ENCODE measurements around the gene KCNH2. TPM values are rescaled to one million over a fixed set of nuclear protein-coding genes. Genes with fewer than 3 reads are reported as not detected.

Gene KCNH2
- total RNA-seq, 1 experiment from 2014 or later, result 0.09 TPM

DNA sequence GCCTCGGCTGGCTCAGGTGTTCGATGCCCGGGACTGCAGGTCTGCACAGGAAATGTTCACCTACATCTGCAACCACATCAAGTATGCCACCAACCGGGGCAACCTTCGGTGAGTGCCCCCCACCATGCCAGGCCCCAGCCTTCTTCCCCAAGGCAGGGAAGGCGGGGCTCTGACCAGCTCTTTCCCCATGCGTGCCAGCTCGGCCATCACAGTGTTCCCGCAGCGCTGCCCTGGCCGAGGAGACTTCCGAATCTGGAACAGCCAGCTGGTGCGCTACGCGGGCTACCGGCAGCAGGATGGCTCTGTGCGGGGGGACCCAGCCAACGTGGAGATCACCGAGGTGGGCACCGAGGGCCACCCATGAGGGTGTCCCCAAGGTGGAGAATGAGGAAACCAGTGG is 20.2 kb upstream of the KCNH2 start:
- DNase-seq (ENCODE audit: unreplicated experiment), result no peak
- Mint-ChIP-seq H3K9me3 (ENCODE audit: unreplicated experiment) (no peaks in the 10 kb centered on the region), H3K27ac (ENCODE audit: low read depth, unreplicated experiment) (no peak overlapping the region), H3K36me3 (ENCODE audit: insufficient read depth, unreplicated experiment) (peaks cover 6% of the 10 kb centered on the region), H3K27me3 (ENCODE audit: insufficient read depth, unreplicated experiment) (no peaks in the 10 kb centered on the region), H3K4me1 (ENCODE audit: insufficient read depth, unreplicated experiment) (no peaks in the 10 kb centered on the region), H3K4me3 (ENCODE audit: unreplicated experiment) (no peak overlapping the region)
- intact Hi-C loops (cut with micrococcal nuclease), result no loop called here
- CTCF ChIA-PET, result interaction anchor here (0.6 kb wide), 1 partner anchor 31 kb away, joined by 4 read pairs; no protein-coding TSS in a partner anchor
- POLR2A ChIA-PET, result no interaction called here
- BruUV-seq (replicated peaks), result no TSS peak
- TF ChIP-seq, protein P1, sequence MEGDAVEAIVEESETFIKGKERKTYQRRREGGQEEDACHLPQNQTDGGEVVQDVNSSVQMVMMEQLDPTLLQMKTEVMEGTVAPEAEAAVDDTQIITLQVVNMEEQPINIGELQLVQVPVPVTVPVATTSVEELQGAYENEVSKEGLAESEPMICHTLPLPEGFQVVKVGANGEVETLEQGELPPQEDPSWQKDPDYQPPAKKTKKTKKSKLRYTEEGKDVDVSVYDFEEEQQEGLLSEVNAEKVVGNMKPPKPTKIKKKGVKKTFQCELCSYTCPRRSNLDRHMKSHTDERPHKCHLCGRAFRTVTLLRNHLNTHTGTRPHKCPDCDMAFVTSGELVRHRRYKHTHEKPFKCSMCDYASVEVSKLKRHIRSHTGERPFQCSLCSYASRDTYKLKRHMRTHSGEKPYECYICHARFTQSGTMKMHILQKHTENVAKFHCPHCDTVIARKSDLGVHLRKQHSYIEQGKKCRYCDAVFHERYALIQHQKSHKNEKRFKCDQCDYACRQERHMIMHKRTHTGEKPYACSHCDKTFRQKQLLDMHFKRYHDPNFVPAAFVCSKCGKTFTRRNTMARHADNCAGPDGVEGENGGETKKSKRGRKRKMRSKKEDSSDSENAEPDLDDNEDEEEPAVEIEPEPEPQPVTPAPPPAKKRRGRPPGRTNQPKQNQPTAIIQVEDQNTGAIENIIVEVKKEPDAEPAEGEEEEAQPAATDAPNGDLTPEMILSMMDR (IDR thresholded peaks at IDR 0.05; ENCODE audit: unreplicated experiment), result no peak

DNA sequence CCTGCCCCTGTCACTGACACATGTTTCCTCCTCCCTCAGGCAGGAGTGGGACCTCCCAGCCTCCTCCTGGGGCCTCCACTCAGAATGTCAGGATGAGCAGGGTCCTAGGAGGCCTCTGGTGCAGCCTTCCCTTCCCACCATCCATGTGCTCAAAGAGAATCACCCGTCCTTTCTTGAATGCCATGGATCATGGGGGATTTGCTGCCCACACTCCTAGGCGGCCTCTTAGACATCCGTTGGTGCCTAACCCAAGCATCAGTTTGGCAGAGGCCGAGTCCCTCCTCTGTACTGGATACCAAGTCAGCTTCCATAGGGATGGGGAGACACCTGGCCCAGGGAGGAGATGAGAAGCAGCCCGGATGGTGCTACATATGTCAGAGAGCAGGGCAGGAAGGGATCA is 19.7 kb upstream of the KCNH2 start:
- H3K27ac Mint-ChIP-seq (ENCODE audit: low read depth, unreplicated experiment), result no peak overlapping the region
- H3K36me3 Mint-ChIP-seq (ENCODE audit: insufficient read depth, unreplicated experiment), result peaks cover 6% of the 10 kb centered on the region
- CTCF ChIA-PET, result interaction anchor here (0.6 to 0.7 kb wide), 3 partner anchors 16 to 139 kb away, joined by 3 to 4 read pairs (median 3); no protein-coding TSS in a partner anchor
- no peak overlapping the region for H3K4me3 Mint-ChIP-seq (ENCODE audit: unreplicated experiment)
- H3K9me3 Mint-ChIP-seq (ENCODE audit: unreplicated experiment), result no peaks in the 10 kb centered on the region
- H3K4me1 Mint-ChIP-seq (ENCODE audit: insufficient read depth, unreplicated experiment), result no peaks in the 10 kb centered on the region
- BruUV-seq (replicated peaks), result no TSS peak
- no peak for DNase-seq (ENCODE audit: unreplicated experiment)
- intact Hi-C loops (cut with micrococcal nuclease), result no loop called here
- TF ChIP-seq, protein P1 (IDR thresholded peaks at IDR 0.05; ENCODE audit: unreplicated experiment), result no peak
- no peaks in the 10 kb centered on the region for H3K27me3 Mint-ChIP-seq (ENCODE audit: insufficient read depth, unreplicated experiment)
- POLR2A ChIA-PET, result no interaction called here

DNA sequence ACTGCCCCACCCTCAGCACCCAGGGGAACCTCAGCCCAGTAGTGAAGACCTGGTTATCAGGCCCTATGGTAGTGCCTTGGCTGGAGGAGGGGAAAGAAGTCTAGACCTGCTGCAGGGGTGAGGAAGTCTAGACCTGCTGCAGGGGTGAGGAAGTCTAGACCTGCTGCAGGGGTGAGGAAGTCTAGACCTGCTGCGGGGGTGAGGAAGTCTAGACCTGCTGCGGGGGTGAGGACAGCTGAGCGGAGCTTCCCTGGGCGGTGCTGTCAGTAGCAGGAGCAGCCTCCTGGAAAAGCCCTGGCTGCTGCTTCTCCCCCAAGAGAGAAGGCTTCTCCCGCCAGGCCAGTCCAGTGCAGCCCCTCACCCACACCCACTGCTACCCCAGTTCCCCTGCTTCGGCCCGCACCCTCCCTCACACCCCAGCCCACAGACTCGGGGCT is 19.0 kb upstream of the KCNH2 start:
- BruUV-seq (replicated peaks), result no TSS peak
- H3K36me3 Mint-ChIP-seq (ENCODE audit: insufficient read depth, unreplicated experiment), result peaks cover 6% of the 10 kb centered on the region
- POLR2A ChIA-PET, result no interaction called here
- DNase-seq (ENCODE audit: unreplicated experiment), result no peak
- H3K9me3 Mint-ChIP-seq (ENCODE audit: unreplicated experiment), result no peaks in the 10 kb centered on the region
- TF ChIP-seq, protein P1 (IDR thresholded peaks at IDR 0.05; ENCODE audit: unreplicated experiment), result no peak
- H3K4me1 Mint-ChIP-seq (ENCODE audit: insufficient read depth, unreplicated experiment), result no peaks in the 10 kb centered on the region
- H3K27ac Mint-ChIP-seq (ENCODE audit: low read depth, unreplicated experiment), result no peak overlapping the region
- no peaks in the 10 kb centered on the region for H3K27me3 Mint-ChIP-seq (ENCODE audit: insufficient read depth, unreplicated experiment)
- no peak overlapping the region for H3K4me3 Mint-ChIP-seq (ENCODE audit: unreplicated experiment)
- CTCF ChIA-PET, result interaction anchor here (0.7 to 1.3 kb wide), 2 partner anchors 18 to 99 kb away, joined by 3 to 4 read pairs; no protein-coding TSS in a partner anchor
- intact Hi-C loops (cut with micrococcal nuclease), result no loop called here

DNA sequence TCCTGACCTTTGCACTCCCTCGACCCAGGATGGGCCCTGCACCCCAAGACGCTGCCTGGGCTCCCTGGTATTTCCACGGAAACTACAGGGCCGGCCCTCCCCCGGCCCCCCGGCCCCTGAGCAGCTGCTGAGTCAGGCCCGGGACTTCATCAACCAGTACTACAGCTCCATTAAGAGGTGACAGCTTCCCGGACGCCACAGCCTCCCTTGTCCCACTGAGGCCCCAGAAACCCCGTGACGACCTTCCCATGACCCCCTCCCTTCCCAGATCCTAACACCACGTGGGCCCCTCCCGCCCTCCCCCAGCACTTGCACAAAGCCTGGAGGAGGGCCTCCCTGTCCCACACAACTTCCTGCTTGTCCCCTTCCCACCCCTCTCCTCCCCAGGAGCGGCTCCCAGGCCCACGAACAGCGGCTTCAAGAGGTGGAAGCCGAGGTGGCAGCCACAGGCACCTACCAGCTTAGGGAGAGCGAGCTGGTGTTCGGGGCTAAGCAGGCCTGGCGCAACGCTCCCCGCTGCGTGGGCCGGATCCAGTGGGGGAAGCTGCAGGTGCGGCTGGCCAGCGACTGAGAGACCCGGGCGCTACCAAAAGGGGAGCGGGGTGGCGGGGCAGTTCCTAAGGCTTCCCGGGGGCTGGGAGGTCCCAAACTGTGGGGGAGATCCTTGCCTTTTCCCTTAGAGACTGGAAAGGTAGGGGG is 18.4 kb upstream of the KCNH2 start:
- H3K4me1 Mint-ChIP-seq (ENCODE audit: insufficient read depth, unreplicated experiment), result no peaks in the 10 kb centered on the region
- peaks cover under 1% of the 10 kb centered on the region for H3K9me3 Mint-ChIP-seq (ENCODE audit: unreplicated experiment)
- TF ChIP-seq, protein P1 (IDR thresholded peaks at IDR 0.05; ENCODE audit: unreplicated experiment), result no peak
- H3K27ac Mint-ChIP-seq (ENCODE audit: low read depth, unreplicated experiment), result no peak overlapping the region
- intact Hi-C loops (cut with micrococcal nuclease), result no loop called here
- H3K27me3 Mint-ChIP-seq (ENCODE audit: insufficient read depth, unreplicated experiment), result no peaks in the 10 kb centered on the region
- DNase-seq (ENCODE audit: unreplicated experiment), result no peak
- CTCF ChIA-PET, result interaction anchor here (1.3 kb wide), 1 partner anchor 99 kb away, joined by 4 read pairs; no protein-coding TSS in a partner anchor
- no TSS peak for BruUV-seq (replicated peaks)
- H3K4me3 Mint-ChIP-seq (ENCODE audit: unreplicated experiment), result no peak overlapping the region
- POLR2A ChIA-PET, result interaction anchor here (0.6 kb wide), 1 partner anchor 10 kb away, joined by 3 read pairs; no protein-coding TSS in a partner anchor
- H3K36me3 Mint-ChIP-seq (ENCODE audit: insufficient read depth, unreplicated experiment), result peaks cover 6% of the 10 kb centered on the region
